Right atrium auricular region (tissue), 2 donors: ENCODE measurements around the gene GRAMD4. TPM values are rescaled to one million over a fixed set of nuclear protein-coding genes. Genes with fewer than 3 reads are reported as not detected.

ENCODE experiments used
- DNase-seq: peaks from one replicate; pipeline ENCODE4 v3.0.0-alpha.2; 2019; ENCODE audit warnings: low spot score
- H3K27ac ChIP-seq, 2 donors: fragments of 200-600 bp; sonication (generic); 1 replicate in 1 of 2; 2 replicates in 1 of 2; pipeline ENCODE4 v1.5.1; 2016 to 2019
- H3K27me3 ChIP-seq, 2 donors: fragments of 200-600 bp; sonication (generic); one replicate each; pipeline versions ENCODE4 v1.5.1 to v1.6.0; 2017 to 2019
- H3K36me3 ChIP-seq: fragments of 200-600 bp; sonication (generic); one replicate; pipeline ENCODE4 v1.5.1; 2016
- H3K4me1 ChIP-seq, 2 donors: fragments of 200-600 bp; sonication (generic); one replicate each; pipeline versions ENCODE4 v1.5.1 to v1.6.0; 2017 to 2019
- H3K4me3 ChIP-seq, 2 donors: fragments of 200-600 bp; sonication (generic); 1 replicate in 1 of 2; 2 replicates in 1 of 2; pipeline ENCODE4 v1.5.1; 2017 to 2019; ENCODE audit warnings: mild to moderate bottlenecking in 1 of 2, moderate library complexity in 1 of 2
- H3K9me3 ChIP-seq, 2 donors: fragments of 200-600 bp; sonication (generic); one replicate each; pipeline ENCODE4 v1.5.1; 2019
- total RNA-seq, 2 donors: library from RNA; depleted of rRNA; stranded (reverse); fragments of >200 nt; gene quantifications; one replicate each; pipeline ENCODE4 v1.1.0, GENCODE V29; 2016
- TF ChIP-seq, protein P1 (sequence below), 2 donors: fragments of 200-600 bp; sonication (generic); IDR thresholded peaks; one replicate each; pipeline ENCODE4 v1.5.1; 2019; ENCODE audit warnings: antibody characterized with exemption in 2 of 2

Gene GRAMD4
- total RNA-seq, 2 donors from 2014 or later, result 29.1 to 31.6 TPM

DNA sequence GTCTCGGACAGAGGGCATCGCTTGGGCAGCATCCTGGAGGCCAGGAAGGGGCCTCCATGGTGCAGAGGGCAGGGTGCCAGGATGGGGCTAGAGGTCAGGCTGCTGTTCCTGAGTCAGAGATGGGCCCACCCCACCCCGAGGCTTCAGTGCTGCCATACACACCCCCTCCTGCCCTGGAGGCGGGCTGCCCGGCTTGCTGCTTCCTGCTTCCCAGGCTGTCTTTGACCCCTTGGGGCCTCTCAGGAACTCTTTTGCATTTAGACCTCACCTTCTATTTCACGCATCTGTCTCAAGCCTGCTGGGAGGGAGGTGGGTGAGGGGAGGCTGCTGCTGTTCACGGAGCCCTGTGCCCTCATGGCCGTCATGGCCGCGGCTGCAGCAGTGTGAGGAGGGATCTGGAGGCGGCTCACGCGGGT is 6.6 kb upstream of the GRAMD4 start:
- TF ChIP-seq, protein P1, sequence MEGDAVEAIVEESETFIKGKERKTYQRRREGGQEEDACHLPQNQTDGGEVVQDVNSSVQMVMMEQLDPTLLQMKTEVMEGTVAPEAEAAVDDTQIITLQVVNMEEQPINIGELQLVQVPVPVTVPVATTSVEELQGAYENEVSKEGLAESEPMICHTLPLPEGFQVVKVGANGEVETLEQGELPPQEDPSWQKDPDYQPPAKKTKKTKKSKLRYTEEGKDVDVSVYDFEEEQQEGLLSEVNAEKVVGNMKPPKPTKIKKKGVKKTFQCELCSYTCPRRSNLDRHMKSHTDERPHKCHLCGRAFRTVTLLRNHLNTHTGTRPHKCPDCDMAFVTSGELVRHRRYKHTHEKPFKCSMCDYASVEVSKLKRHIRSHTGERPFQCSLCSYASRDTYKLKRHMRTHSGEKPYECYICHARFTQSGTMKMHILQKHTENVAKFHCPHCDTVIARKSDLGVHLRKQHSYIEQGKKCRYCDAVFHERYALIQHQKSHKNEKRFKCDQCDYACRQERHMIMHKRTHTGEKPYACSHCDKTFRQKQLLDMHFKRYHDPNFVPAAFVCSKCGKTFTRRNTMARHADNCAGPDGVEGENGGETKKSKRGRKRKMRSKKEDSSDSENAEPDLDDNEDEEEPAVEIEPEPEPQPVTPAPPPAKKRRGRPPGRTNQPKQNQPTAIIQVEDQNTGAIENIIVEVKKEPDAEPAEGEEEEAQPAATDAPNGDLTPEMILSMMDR (IDR thresholded peaks at IDR 0.05), result no peak
- Histone ChIP-seq H3K4me1 (peaks cover 0 to 56% of the 10 kb centered on the region in 2 donors), H3K9me3 (no peaks in the 10 kb centered on the region), H3K27me3 (no peaks in the 10 kb centered on the region), H3K36me3 (no peaks in the 10 kb centered on the region), H3K4me3 (no peak overlapping the region), H3K27ac (peak overlapping the region; percentile 51 to 65)
- DNase-seq, result no peak

DNA sequence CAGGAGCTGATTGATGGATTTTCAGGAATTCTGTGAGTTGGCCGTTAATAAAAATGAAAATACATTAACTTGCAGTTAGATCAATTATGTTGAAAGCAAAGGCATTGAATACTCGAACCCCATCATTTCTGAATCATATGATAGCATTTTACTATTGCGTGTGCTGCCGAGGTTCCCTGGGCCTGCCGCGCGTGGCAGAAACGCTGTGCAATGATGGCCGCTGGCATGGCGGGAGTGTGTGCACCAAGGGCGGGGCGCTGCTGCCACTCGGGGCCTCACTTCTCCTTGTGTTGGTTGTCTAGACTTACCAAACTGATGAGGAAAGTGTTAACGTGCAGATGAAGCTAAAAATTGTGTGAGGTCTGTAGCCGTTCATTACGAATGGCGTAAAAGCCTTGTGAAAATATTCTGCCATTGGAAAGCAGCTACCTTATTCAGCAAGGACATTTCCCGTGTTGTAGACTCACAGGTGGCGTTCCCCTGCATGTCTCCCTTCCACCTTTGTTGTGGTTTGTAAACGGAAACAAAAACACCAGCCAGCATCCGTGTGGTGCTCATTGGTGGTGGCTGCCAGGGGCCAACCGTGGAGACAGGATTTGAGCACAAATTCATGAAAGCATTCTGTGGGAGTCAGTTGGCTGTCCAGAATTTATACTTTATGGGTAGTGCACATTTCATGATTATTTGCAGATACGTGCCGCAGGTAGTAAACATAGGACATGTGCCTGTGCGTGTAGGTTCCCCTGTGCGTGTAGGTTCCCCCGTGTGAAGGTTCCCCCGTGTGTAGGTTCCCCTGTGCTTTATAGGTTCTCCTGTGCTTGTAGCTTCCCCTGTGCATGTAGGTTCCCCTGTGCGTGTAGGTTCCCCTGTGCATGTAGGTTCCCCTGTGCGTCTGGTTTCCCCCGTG is 5.9 kb upstream of the GRAMD4 start:
- no peak for DNase-seq
- TF ChIP-seq, protein P1 (IDR thresholded peaks at IDR 0.05), result no peak
- Histone ChIP-seq H3K36me3 (no peaks in the 10 kb centered on the region), H3K27ac (peak overlapping the region in 1 of 2 donors; percentile 65), H3K9me3 (no peaks in the 10 kb centered on the region), H3K4me1 (peaks cover 0 to 60% of the 10 kb centered on the region in 2 donors), H3K27me3 (no peaks in the 10 kb centered on the region), H3K4me3 (no peak overlapping the region)

DNA sequence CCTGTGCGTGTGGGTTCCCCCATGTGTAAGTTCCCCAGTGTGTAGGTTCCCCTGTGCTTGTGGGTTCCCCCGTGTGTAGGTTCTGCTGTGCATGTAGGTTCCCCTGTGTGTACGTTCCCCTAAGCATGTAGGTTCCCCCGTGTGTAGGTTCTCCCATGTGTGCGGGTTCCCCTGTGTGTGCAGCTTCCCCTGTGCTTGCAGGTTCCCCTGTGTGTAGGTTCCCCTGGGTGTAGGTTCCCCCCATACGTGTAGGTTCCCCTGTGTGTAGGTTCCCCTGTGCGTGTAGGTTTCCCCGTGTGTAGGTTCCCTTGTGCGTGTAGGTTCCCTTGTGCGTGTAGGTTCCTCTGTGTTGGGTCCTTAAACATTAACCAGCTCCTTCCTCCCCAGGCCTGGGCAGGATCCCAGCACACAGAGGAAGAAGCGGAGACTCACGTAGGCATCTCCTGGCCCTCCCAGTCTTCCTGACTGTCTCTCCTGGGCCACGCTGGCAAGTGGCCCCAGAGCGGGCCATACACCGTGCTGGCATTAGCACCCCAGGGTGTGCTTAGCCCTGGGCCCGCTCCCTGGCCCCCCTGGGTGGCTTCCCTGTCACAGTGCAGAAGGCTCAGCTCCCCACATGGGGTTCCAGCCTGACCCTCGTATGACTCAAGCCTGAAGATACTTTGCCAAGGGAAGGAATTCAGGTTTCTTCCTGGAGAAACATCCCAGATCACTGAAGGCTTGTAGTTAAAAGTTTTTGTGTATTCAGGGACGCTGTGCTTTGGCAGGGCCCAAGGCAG is 2.8 kb upstream of the GRAMD4 start:
- Histone ChIP-seq H3K9me3 (no peaks in the 10 kb centered on the region), H3K36me3 (no peaks in the 10 kb centered on the region), H3K27me3 (no peaks in the 10 kb centered on the region), H3K27ac (peak overlapping the region; percentile 83 to 86), H3K4me3 (no peak overlapping the region), H3K4me1 (peaks cover 5 to 75% of the 10 kb centered on the region in 2 donors)
- TF ChIP-seq, protein P1 (IDR thresholded peaks at IDR 0.05), result no peak
- DNase-seq, result no peak

DNA sequence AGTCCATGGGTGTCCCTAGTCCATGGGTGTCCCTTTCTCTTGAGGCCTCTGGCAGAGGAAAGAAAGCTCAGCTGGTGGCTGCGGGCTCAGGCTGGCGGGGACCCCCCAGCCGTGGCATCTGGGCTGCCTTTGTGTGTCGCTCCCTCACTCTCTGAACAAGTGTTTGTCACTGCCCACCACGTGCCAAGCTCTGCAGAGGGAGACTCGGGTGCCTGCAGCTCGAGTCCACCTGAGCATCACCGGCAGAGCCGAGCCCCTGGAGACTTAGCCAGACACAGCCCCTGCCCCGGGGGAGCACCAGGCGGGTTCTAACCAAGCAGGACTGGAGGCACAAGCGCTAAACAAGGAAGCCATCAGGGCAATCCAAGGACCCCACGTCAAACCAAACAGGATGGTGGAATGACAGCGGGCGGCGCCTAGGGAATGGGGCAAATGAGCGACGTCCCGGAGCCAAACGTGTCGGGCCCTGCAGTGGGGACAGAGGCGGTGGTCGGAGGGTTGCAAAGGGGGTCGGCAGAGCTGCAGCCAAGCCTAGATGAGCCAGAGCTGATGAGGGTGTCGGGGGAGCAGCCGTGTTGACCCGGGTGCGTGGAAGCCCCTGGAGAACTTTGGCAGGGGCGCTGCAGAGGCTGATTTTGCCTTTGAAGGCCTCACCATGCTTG is 2.1 kb upstream of the GRAMD4 start:
- TF ChIP-seq, protein P1 (IDR thresholded peaks at IDR 0.05), result no peak
- Histone ChIP-seq H3K4me1 (peaks cover 5 to 70% of the 10 kb centered on the region in 2 donors), H3K4me3 (no peak overlapping the region), H3K36me3 (no peaks in the 10 kb centered on the region), H3K9me3 (no peaks in the 10 kb centered on the region), H3K27ac (peak overlapping the region; percentile 83 to 86), H3K27me3 (no peaks in the 10 kb centered on the region)
- DNase-seq, result no peak

DNA sequence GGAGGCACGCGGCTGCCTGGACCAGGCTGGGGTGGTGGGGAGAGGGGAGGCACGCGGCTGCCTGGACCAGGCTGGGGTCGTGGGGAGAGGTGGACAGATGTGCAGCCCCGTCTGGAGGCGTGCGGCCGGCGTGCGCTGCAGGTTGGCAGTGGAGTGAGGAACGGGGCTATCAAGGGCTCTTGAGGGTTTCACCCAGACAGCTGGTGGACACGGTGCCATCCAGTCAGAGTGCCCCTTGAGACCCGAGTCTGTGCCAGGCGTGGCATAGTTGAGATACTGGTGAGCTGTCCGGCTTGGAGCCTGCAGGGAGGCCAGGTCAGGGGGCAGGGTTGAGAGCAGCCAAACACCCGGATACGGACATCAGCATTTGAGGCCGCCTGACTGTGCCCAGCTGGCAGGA is 1.5 kb upstream of the GRAMD4 start:
- H3K27ac ChIP-seq, result peak overlapping the region; percentile 83 to 86
- DNase-seq, result no peak
- no peaks in the 10 kb centered on the region for H3K9me3 ChIP-seq
- no peaks in the 10 kb centered on the region for H3K27me3 ChIP-seq
- TF ChIP-seq, protein P1 (IDR thresholded peaks at IDR 0.05), result no peak
- peaks cover 5 to 64% of the 10 kb centered on the region in 2 donors for H3K4me1 ChIP-seq
- no peak overlapping the region for H3K4me3 ChIP-seq
- H3K36me3 ChIP-seq, result no peaks in the 10 kb centered on the region
